Bronchial epithelial cell (primary cell): Measurements from ENCODE around the gene MARCHF10. TPM values are rescaled to one million over a fixed set of nuclear protein-coding genes. Genes with fewer than 3 reads are reported as not detected.

Experiments
- DNase-seq: peaks from one replicate; pipeline ENCODE4 v3.0.0-alpha.2; 2010; ENCODE audit warnings: low read depth
- FAIRE-seq: peaks from 2 replicates; lab custom pipeline; 2011; peaks lifted over from hg19 to GRCh38; lab: Jason Lieb, UNC
- H3K27me3 ChIP-seq: 2 replicates; pipeline ENCODE4 v1.5.1; 2011; ENCODE audit warnings: low read length; ENCODE audit not compliant: control insufficient read depth, insufficient read depth
- H3K36me3 ChIP-seq: 2 replicates; pipeline ENCODE4 v1.5.1; 2011; ENCODE audit warnings: low read length; ENCODE audit not compliant: control insufficient read depth, insufficient read depth
- H3K4me3 ChIP-seq: 2 replicates; pipeline ENCODE4 v1.5.1; 2011; ENCODE audit warnings: mild to moderate bottlenecking, low read depth, low read length, control low read depth
- CTCF ChIP-seq: IDR thresholded peaks from 2 replicates; pipeline ENCODE4 v1.5.1; 2011; ENCODE audit warnings: mild to moderate bottlenecking, moderate library complexity, low read length, control low read depth, inconsistent platforms; ENCODE audit not compliant: insufficient read depth, severe bottlenecking
- total RNA-seq: library from RNA; depleted of rRNA; stranded (reverse); fragments of >200 nt; gene quantifications from 2 replicates; pipeline ENCODE4 v1.2.1, GENCODE V29; 2014

Gene MARCHF10
- total RNA-seq, 1 donor from 2014 or later = not detected

DNA sequence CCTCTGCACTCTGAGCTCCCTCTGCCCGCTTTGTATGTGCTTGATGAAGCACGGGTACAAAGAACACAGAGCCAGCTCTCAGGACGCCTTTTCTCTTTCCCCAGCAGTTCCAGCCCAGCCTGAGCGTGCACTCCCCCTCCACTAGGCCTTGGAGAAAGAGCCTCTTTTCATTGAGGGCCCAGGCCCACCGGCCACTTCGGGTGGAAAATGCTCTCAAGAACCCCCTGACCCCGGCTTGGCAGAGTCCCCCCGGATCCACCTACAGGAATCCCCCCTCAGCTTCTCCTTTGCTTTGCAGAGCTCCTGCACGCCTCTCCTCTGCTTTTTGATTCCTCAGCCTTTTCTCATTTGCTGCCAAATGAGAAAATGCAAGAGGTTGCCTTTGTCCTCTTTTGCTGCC is 150.4 kb downstream of the MARCHF10 start:
- TF ChIP-seq CTCF = no peak
- Histone ChIP-seq H3K36me3 (no peaks in the 10 kb centered on the region), H3K4me3 (no peak overlapping the region), H3K27me3 (no peaks in the 10 kb centered on the region)
- DNase-seq (no peak), FAIRE-seq (no peak)

GRCh38 chr17:62657145-62657665 is 150.9 kb downstream of the MARCHF10 start:
- Histone ChIP-seq H3K27me3 (no peaks in the 10 kb centered on the region), H3K36me3 (no peaks in the 10 kb centered on the region), H3K4me3 (no peak overlapping the region)
- FAIRE-seq (no peak), DNase-seq (no peak)
- no peak for TF ChIP-seq CTCF

- DNase-seq (no peak), FAIRE-seq (no peak)
- TF ChIP-seq CTCF = no peak
- Histone ChIP-seq H3K36me3 (no peaks in the 10 kb centered on the region), H3K27me3 (no peaks in the 10 kb centered on the region), H3K4me3 (no peak overlapping the region)
These were observed 151.7 kb downstream of the MARCHF10 start for GRCh38 chr17:62656446-62656845.

GRCh38 chr17:62655656-62656055 is 152.5 kb downstream of the MARCHF10 start:
- no peak for TF ChIP-seq CTCF
- no peaks in the 10 kb centered on the region for H3K36me3 ChIP-seq
- FAIRE-seq (no peak), DNase-seq (no peak)
- H3K27me3 ChIP-seq = no peaks in the 10 kb centered on the region
- no peak overlapping the region for H3K4me3 ChIP-seq

- H3K4me3 ChIP-seq = no peak overlapping the region
- FAIRE-seq (peak; percentile 32), DNase-seq (no peak)
- no peak for TF ChIP-seq CTCF
- H3K36me3 ChIP-seq = no peaks in the 10 kb centered on the region
- no peaks in the 10 kb centered on the region for H3K27me3 ChIP-seq
These were observed 154.0 kb downstream of the MARCHF10 start for GRCh38 chr17:62653826-62654761.
